ENCODE measurements around the gene RIPOR1.

The RIPOR1 gene

DNA sequence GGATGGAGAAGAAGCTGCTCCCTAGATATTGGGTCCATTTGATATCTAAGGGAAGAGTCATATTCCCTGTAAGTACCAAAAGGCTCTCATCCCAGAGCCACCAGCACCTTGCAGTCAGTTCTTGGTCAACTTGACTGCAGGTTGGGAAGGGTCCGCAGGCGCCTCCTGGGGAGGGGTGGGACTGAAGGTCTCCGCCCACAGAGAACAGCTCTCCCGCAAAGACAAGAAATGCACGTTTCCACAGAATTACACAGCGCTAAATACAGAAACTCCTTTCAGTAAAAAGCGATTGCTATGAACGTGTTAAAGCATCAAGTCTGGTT is 32.8 kb downstream of the RIPOR1 start:
- Histone ChIP-seq H3K9me3 (ENCODE audit: severe bottlenecking) (no peaks in the 10 kb centered on the region), H3K36me3 (peaks cover 6% of the 10 kb centered on the region), H3K4me3 (ENCODE audit: low read depth, low read length) (peak overlapping the region; percentile 92), H3K27ac (peak overlapping the region; percentile 100), H3K27me3 (ENCODE audit: insufficient read depth, low read depth, severe bottlenecking) (no peaks in the 10 kb centered on the region)
- no peak for DNase-seq
- TF ChIP-seq CTCF (IDR thresholded peaks at IDR 0.05; ENCODE audit: low read depth, low read length), result no peak

DNA sequence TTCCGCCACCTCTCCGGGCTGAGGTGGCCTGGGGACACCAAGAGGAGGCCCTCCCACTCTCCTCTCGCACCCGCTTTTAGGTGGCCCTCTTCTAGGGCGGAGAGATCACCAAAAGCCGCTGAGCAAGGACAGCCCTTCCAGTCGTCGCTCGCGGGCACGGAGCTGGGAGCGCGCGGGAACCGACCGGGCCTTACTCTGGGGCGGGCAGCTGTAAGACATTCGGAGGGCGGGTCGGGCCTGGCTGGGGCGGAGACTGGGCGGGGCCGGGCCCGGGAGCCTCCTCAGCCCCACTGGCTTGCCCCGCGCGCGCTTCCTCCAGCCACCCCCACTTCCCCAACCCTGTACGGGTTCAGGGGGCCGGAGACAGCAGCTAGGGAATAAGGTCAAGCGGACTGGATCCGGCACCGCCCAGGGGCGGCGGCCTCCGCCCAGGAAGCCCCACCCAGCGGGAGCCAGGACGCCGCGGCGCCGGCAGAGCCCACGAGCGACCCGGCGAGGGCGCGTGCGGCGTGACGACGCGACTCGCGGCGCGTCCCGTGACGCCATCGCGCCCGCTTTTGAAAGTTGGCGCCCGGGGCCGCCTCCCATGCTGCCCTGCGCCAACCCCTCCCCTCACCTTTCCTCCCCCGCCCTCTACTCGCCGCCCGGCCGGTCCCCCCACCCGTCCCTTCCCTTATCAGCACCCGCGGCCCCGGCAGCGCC is 33.3 kb downstream of the RIPOR1 start:
- Histone ChIP-seq H3K36me3 (peaks cover 6% of the 10 kb centered on the region), H3K27me3 (ENCODE audit: insufficient read depth, low read depth, severe bottlenecking) (no peaks in the 10 kb centered on the region), H3K27ac (peak overlapping the region; percentile 100), H3K9me3 (ENCODE audit: severe bottlenecking) (no peaks in the 10 kb centered on the region), H3K4me3 (ENCODE audit: low read depth, low read length) (peak overlapping the region; percentile 92)
- DNase-seq, result peak; percentile 98
- TF ChIP-seq CTCF (IDR thresholded peaks at IDR 0.05; ENCODE audit: low read depth, low read length), result no peak

GRCh38 chr16:67562526-67562917 is 33.9 kb downstream of the RIPOR1 start, which contains the start of gene CTCF:
CTCF (plus strand) TSS chr16:67562526; CDS start chr16:67610833, 48,307 bp downstream.
- peak; percentile 76 for TF ChIP-seq CTCF (IDR thresholded peaks at IDR 0.05; ENCODE audit: low read depth, low read length)
- Histone ChIP-seq H3K36me3 (peaks cover 6% of the 10 kb centered on the region), H3K27me3 (ENCODE audit: insufficient read depth, low read depth, severe bottlenecking) (no peaks in the 10 kb centered on the region), H3K9me3 (ENCODE audit: severe bottlenecking) (no peaks in the 10 kb centered on the region), H3K27ac (peak within 1 kb of the TSS; percentile 100), H3K4me3 (ENCODE audit: low read depth, low read length) (peak within 1 kb of the TSS; percentile 95)
- DNase-seq, result peak; percentile 83

- Histone ChIP-seq H3K36me3 (peaks cover 6% of the 10 kb centered on the region), H3K27ac (peak overlapping the region; percentile 100), H3K27me3 (ENCODE audit: insufficient read depth, low read depth, severe bottlenecking) (no peaks in the 10 kb centered on the region), H3K4me3 (ENCODE audit: low read depth, low read length) (peak overlapping the region; percentile 95), H3K9me3 (ENCODE audit: severe bottlenecking) (no peaks in the 10 kb centered on the region)
- TF ChIP-seq CTCF (IDR thresholded peaks at IDR 0.05; ENCODE audit: low read depth, low read length), result peak; percentile 31
- DNase-seq, result peak; percentile 52
Measured at GRCh38 chr16:67562918-67563707, 34.5 kb downstream of the RIPOR1 start.

DNA sequence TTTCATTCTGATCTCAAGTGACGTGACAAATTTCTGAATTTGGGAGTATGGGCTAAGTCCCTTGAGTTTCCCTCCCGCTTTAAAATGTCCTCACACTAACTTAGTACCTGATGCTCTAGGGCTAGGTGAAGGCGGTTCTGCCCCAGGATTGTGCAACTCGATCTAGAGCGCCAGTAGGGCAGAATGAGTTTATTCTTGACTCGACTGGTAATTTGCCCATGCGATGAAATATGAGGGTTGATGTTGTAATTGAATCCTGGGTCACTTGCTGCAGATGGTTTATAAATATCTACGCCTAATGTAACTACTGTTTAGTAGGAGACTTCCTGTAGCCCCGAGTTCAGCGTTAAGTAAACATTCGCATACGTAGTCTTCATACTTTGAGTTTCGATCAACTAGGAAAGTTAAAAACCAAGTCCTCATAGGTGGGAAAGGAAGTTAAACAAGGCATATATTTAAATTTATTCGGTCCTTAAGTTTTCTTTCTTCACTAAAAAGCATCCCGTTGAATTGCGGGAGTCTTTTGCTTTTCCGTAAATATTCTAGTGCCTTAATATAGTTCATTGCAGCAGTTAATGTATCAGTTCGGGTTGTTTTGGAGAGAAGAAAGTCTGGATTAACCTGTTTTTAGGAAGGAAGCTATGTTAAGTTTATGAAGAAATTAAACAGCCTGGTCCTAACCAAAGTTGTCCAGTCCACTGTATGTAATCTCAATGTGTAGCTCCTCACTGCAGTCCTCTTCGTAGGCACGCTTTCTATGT is 35.3 kb downstream of the RIPOR1 start:
- Histone ChIP-seq H3K36me3 (peaks cover 6% of the 10 kb centered on the region), H3K9me3 (ENCODE audit: severe bottlenecking) (no peaks in the 10 kb centered on the region), H3K4me3 (ENCODE audit: low read depth, low read length) (peak overlapping the region; percentile 95), H3K27me3 (ENCODE audit: insufficient read depth, low read depth, severe bottlenecking) (no peaks in the 10 kb centered on the region), H3K27ac (peak overlapping the region; percentile 100)
- no peak for TF ChIP-seq CTCF (IDR thresholded peaks at IDR 0.05; ENCODE audit: low read depth, low read length)
- DNase-seq, result no peak
